Activated T-cell treated with anti-CD3 and anti-CD28 coated beads, Interleukin-2, amount 50 U/mL, for 1 hour (primary cell): Measurements from ENCODE around the gene GYPE.
"Not testable (repeated sequence)": the region's sequence is repeated elsewhere in the genome, so short reads cannot be mapped to it uniquely, and the experiment has no call there.

Experiments
- DNase-seq: peaks from one replicate; pipeline ENCODE4 v3.0.0-alpha.2; 2020

Gene GYPE

DNA sequence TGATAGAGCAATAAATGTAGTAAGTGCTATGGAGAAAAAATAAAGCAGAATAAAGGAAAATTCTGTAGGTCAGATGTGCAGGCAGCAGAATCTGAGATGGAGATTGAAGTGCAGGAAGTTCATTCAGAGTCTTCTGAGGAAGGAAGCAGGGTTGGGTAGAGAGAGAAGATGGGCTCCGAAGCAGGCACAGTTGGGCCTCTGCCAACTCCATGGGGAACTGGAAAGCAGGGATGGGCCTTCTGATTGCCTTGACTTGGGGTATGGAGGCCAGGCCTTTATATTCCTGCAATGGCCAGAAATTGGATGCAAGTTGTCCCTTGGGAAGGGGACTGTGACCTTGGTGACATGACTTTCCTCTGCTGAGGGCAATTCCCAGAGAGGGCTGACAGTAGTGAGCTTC lies 42.6 kb downstream of the GYPE start:
- DNase-seq: not testable (repeated sequence)

DNA sequence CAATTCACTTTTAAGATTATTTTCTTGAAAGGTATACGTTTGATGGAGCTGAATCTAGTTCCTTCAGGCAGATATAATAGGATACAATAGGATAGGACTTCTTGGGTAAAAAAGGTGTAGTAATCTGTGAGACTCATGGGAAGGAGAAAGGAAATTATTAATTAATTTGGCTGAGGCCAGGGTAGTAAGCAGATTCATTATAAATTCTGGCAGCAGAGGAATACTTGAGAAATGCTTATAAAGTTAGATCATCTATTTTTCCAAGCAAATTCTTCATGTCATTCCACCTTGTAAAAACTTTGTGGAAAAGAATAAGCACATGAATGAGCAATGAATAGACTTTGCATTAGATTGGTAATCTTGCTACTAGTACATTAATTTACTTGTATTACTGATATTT lies 46.9 kb downstream of the GYPE start:
- DNase-seq: no peak

DNA sequence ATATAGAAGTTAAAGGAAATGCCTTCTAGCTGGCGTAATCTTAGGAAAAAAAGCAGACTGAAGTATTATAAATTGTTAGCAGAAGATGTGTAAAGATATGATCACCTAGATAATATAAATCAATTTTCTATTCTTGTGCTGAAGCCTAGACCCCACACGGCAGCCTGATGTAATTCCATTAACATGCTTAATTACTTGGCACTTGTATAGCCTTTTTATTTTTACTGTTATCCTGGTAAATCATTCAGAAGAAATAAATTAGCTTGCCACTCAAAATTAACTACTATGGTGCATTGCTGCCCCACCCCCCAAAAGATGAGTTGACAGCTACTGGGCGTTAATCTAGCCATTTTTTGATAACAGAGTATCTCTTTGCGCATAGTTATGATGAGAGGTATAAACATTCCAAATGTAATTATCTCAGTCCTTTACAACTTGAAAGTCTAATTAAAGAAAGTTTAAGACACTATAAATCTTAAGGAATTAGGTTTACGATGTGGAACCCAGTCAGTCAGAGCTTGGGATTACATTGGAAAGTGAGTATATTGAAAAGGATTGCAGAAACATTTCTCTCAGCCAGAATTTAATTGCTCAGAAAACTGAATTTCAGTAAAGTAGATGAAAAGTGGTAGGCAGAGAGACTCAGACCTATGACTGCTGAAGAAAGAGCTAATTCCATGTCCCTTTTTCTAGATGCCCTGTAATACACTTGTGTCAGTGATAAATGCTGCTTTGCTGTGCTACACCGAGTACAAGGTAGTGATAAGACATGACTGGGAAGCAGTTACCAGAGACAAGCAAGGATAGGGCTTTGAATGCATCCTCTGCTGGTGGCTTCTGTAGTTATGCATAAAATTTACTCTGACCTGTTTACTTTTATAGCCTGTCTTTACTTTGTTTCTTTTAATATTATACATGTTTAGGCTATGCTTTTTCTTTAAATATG lies 47.7 kb downstream of the GYPE start:
- DNase-seq: not testable (repeated sequence)

DNA sequence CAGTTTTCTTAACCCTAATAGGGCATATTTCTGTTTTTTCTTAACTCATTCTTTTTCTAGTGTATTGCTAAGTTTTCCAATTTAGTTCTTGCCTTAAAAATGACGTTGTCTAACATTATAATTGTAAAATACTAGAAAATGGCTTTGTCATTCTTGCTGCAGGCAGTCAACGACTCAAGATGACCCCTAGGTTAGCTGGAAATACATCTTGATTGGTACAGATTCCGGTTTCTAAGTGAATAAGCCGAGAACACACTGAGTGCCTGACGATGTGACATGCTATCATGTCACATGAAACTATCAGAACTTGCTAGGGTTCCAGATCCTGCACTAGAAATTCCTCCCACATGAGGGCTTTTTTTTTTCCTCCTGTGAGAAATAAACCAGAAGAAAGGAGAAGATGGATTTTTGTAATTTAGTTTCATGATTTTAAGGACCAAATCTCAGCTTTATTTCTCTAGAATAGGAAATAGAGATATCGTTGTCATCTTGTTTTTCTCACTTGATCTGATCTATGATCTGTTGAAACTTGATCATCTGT lies 49.3 kb downstream of the GYPE start:
- DNase-seq: not testable (repeated sequence)

DNA sequence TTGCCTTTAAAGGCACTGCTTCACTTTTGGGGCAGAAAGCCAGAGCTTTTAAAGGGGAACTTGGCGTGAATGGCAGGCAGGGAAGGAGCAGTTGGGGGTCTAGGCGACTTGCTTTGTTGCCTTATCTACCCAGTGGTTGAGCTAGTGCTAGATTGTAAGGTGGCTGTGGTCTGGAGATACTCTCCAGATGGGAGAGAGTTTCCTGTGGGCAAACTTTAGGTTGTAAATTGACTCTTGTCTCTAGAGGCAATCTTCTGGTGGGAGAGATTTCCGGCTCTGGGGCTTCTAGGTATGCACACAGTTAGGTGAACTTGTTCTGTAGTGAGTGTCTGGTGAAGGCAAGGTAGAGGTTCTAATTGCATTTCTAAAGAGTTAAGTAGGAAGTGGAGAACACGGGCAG lies 50.7 kb downstream of the GYPE start:
- not testable (repeated sequence) for DNase-seq

GRCh38 chr4:143849296-143849695 lies 56.1 kb downstream of the GYPE start:
- DNase-seq: not testable (repeated sequence)

DNA sequence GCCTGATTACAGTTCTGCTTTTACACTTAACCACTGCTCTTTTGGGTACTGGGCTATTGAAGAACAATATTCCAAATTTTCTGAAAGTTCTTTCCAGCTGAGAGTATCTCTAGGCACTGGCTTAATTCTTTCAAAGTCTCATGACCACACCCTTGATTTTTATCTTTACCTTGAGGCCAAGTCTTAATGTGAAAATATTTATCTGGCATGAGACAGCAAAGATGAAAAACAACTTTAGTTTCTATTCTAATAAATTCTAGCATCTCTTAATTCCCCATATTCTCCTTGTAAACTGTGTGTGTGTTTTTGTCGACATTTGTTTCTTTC lies 61.9 kb downstream of the GYPE start:
- not testable (repeated sequence) for DNase-seq

DNA sequence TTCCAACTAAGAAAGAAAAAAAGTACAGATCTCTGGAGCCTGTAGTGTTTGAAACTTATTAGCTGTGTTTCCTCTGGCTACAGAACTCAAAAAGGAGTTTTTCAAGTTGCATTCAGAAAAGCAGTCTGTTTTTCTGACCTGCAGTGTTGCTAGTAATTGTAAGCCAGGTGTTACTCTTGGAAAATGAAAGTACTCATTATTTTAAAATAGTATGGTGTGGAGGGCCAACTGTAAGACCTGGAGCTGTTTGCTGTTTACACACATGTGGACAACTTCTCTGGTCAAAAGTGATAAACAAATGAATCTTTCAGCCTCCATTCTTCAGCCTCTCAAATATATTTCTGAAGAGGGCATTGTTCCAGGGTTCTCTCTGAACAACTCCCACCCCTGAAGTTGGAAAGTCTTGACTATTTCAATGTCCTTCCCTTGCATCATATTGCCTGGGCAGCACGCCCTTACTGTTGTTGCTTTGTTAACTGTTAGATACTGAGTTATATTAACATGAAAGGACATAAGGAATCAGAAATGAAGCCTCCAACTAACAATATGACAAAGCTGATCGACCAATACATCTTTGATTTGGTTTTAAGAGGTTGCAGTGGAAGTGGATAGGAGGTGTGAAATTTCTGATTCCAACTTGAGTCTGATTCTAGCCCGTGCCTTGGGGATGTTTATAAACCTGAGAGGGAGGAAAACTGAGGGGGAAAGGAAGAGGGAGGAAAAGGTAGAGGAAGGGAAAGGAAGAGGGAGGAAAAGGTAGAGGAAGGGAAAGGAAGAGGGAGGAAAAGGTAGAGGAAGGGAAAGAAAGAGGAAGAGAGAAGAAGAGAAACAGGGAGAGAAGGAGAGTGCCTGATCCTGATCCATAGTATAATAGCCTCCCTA lies 62.5 kb downstream of the GYPE start:
- not testable (repeated sequence) for DNase-seq

DNA sequence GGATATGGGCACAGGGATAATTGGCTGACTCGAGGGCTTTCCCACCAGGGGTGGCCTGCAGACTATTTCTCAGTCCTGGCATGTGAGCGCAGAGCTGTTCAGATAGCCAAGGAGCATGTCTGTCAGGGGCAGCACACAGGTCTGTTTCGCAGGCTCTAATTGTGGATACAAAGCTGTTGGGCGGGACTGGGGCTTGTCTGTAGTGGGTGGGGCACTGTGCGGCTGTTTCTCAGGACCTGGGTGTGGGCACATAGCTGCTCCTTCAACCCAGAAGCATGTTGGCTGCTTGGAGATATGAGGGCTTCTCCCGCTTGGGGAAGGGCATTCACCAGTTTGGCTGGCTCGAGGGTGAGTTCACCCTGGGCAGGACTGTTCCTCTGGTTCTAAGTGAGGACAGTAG lies 65.9 kb downstream of the GYPE start:
- not testable (repeated sequence) for DNase-seq

DNA sequence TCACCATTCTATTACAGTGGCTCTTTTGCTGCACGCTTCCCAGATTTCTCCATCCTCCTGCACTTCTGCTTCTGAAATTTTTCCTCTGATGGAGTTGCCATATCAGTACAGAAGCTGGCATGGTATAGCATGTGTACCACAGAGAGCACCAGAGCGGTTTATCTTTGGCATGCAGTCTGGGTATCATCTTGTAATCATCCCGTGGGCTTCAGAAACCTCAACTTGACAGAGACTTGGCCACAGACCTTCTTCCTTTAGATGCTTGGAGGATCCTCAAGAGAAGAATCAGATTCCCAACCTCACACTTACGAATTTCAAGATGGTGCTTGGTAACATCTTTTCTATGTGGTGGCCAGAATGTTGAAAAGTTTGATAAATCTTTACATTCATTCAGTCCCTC lies 71.2 kb downstream of the GYPE start:
- not testable (repeated sequence) for DNase-seq

DNA sequence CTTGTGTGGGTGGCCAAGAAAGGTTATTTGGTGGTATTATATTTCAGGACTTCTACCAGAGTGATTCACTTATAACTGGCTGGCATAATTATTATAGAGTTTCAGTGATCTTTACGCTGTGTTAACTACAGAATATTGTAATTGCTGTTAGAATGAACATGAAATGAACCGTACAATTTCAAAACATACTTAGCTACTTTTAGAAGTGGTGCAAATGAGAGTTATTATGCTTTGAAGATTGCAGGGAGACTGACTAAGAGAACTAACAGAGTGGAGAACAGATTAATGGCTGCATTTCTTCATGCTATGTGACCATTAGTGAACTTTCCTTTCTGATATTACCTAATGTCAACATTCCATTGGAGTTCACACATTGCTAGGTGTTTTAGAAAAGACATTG lies 71.7 kb downstream of the GYPE start:
- DNase-seq: not testable (repeated sequence)

GRCh38 chr4:143830576-143830975 lies 74.8 kb downstream of the GYPE start:
- not testable (repeated sequence) for DNase-seq

DNA sequence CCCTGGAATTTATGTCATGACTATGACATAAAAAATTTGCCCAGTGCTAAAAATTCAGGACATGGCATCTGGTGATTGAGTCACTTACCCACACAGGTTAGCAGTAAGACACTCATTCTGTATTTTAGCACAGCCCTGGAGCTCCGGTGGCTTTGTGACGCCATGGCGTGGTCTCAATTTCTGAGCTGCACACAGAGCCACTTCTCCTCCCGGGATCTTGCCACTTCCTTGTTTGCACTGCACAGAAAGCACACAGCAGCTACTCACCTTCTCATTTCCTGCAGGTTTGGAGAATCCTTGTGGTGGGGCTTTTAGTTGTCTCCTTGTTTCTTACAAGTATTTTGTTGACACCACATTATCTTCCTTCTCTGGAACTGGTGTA lies 76.1 kb downstream of the GYPE start:
- not testable (repeated sequence) for DNase-seq
